GM12878 (cell line): ENCODE results near the gene SLC15A3. TPM values are rescaled to one million over a fixed set of nuclear protein-coding genes. Genes with fewer than 3 reads are reported as not detected.

Source experiments
- ATAC-seq: fragments of 200-7000 bp; cut with Tn5 transposase; 3 replicates; pipeline ENCODE4 v1.9.1; 2020; ENCODE audit warnings: mild to moderate bottlenecking, moderate library complexity
- BruUV-seq: library from RNA; stranded (reverse); fragments of 400-500 nt; replicated peaks from 2 replicates; lab custom pipeline; 2021; lab: Mats Ljungman, UMichigan
- CTCF ChIA-PET: fragments of 300-600 bp; sonication (Branson Sonifier 250); formaldehyde crosslinking; extraction: SDS; loops from one replicate; lab custom pipeline; 2021; ENCODE audit warnings: inconsistent platforms; lab: Yijun Ruan, JAX
- POLR2A ChIA-PET: fragments of 350-600 bp; formaldehyde crosslinking; extraction: SDS; loops from one replicate; lab custom pipeline; 2021; ENCODE audit warnings: inconsistent platforms; lab: Charles Lee
- RAD21 ChIA-PET: fragments of 300-600 bp; sonication (Branson Sonifier 250); formaldehyde crosslinking; loops from one replicate; lab custom pipeline; 2023; ENCODE audit warnings: antibody characterized with exemption; ENCODE audit not compliant: unreplicated experiment; lab: Charles Lee
- SMC1A ChIA-PET: fragments of 300-600 bp; sonication (Branson Sonifier 250); formaldehyde crosslinking; loops from one replicate; lab custom pipeline; 2023; ENCODE audit not compliant: unreplicated experiment, uncharacterized antibody; lab: Charles Lee
- DNase-seq: peaks from one replicate; pipeline ENCODE4 v3.0.0-alpha.2; 2011; ENCODE audit warnings: low read depth, low spot score
- FAIRE-seq: peaks from 3 replicates; lab custom pipeline; 2011; peaks lifted over from hg19 to GRCh38; lab: Jason Lieb, UNC
- H2AFZ ChIP-seq: 2 replicates; pipeline ENCODE4 v1.6.0; 2011; ENCODE audit warnings: low read depth, low read length, control low read depth; ENCODE audit not compliant: control insufficient read depth
- H3K27ac ChIP-seq: 2 replicates; pipeline ENCODE4 v1.5.1; 2011; ENCODE audit warnings: control low read depth; ENCODE audit not compliant: control insufficient read depth, insufficient read depth
- H3K27me3 ChIP-seq, 2 experiments: replicated peaks in 1 of 2; 2 replicates each; pipeline versions ENCODE4 v1.6.0 to v1.6.1; 2011; ENCODE audit warnings: low read length in 1 of 2; ENCODE audit not compliant: control insufficient read depth in 2 of 2, insufficient read depth in 2 of 2
- H3K36me3 ChIP-seq, 2 experiments: 2 replicates each; pipeline ENCODE4 v1.5.1; 2011; ENCODE audit warnings: low read length in 1 of 2; ENCODE audit not compliant: control insufficient read depth in 2 of 2, insufficient read depth in 2 of 2
- H3K4me1 ChIP-seq: 2 replicates; pipeline ENCODE4 v1.6.1; 2011; ENCODE audit warnings: mild to moderate bottlenecking, low read length, moderate library complexity, mixed read lengths; ENCODE audit not compliant: control insufficient read depth, insufficient read depth
- H3K4me2 ChIP-seq: 2 replicates; pipeline ENCODE4 v1.6.0; 2011; ENCODE audit warnings: control low read depth; ENCODE audit not compliant: control insufficient read depth, insufficient read depth
- H3K4me3 ChIP-seq: fragments of 200-600 bp; sonication (generic); 2 replicates; pipeline ENCODE4 v1.5.1; 2016
- H3K79me2 ChIP-seq: 2 replicates; pipeline ENCODE4 v1.6.0; 2011; ENCODE audit warnings: low read length; ENCODE audit not compliant: control insufficient read depth, insufficient read depth
- H3K9ac ChIP-seq: 2 replicates; pipeline ENCODE4 v1.8.0; 2011; ENCODE audit warnings: low read length, control low read depth, mixed read lengths; ENCODE audit not compliant: control insufficient read depth, insufficient read depth
- H3K9me3 ChIP-seq: replicated peaks from 3 replicates; pipeline ENCODE4 v1.5.1; 2011; ENCODE audit warnings: mild to moderate bottlenecking, low read length; ENCODE audit not compliant: control insufficient read depth, insufficient read depth
- H4K20me1 ChIP-seq: 2 replicates; pipeline ENCODE4 v1.6.0; 2011; ENCODE audit not compliant: control insufficient read depth, insufficient read depth
- CEBPB ChIP-seq, 2 experiments: fragments of 150-350 bp in 1 of 2; IDR thresholded peaks; 2 replicates each; pipeline ENCODE4 v1.6.1; 2012 to 2014; ENCODE audit warnings: low read depth in 2 of 2, low read length in 2 of 2, borderline replicate concordance in 1 of 2, inconsistent platforms in 1 of 2
- EZH2 ChIP-seq: IDR thresholded peaks from 2 replicates; pipeline ENCODE4 v1.6.1; 2012; ENCODE audit warnings: low read depth, mild to moderate bottlenecking, control low read depth, inconsistent platforms, low read length, borderline replicate concordance; ENCODE audit not compliant: control insufficient read depth
- GATAD2B ChIP-seq: fragments of 450-650 bp; conservative IDR thresholded peaks from 2 replicates; pipeline ENCODE4 v1.6.1; 2017; ENCODE audit warnings: low read depth, mild to moderate bottlenecking, moderate library complexity
- LARP7 ChIP-seq: fragments of 450-650 bp; IDR thresholded peaks from 2 replicates; pipeline ENCODE4 v1.6.1; 2017; ENCODE audit warnings: mild to moderate bottlenecking
- POLR2AphosphoS5 ChIP-seq: IDR thresholded peaks from 2 replicates; pipeline ENCODE4 v1.6.1; 2011; ENCODE audit warnings: mild to moderate bottlenecking, low read length, inconsistent platforms
- ZBED1 ChIP-seq: IDR thresholded peaks from 2 replicates; pipeline ENCODE4 v1.6.1; 2016; ENCODE audit warnings: borderline replicate concordance
- WGBS: methylation state at CpG from one replicate; pipeline ENCODE4 v1.1.6; 2016; ENCODE audit warnings: low lambda C conversion rate; ENCODE audit not compliant: insufficient replicate concordance, insufficient coverage; ENCODE audit errors: missing lambda C conversion rate; 5-methylcytosine and 5-hydroxymethylcytosine counted together
- in situ Hi-C: fragments of 300-500 bp; cut with MboI; formaldehyde crosslinking; loops from 9 replicates; pipeline ENCODE4 v1.14.3; 2018; ENCODE audit warnings: mixed read lengths
- intact Hi-C: fragments of 100-400 bp; cut with micrococcal nuclease; formaldehyde crosslinking; loops from one replicate; pipeline ENCODE4 v1.14.2; 2022; ENCODE audit not compliant: unreplicated experiment
- polyA plus RNA-seq, 11 experiments: library from polyadenylated mRNA; depleted of rRNA in 4 of 11; unstranded in 6 of 11; stranded (reverse) in 5 of 11; fragments of >200 nt; fragmentation: Nextera tagmentation in 4 of 11; fragmentation: Illumina TruSeq in 1 of 11; extraction: Ambion mirVana in 4 of 11; extraction: Trizol in 1 of 11; gene quantifications; 1 replicate in 1 of 11; 2 replicates in 10 of 11; pipeline versions ENCODE4 v1.2.1 to v1.2.3, GENCODE V29; 2011 to 2016; ENCODE audit warnings: inconsistent platforms in 2 of 11, missing spikeins in 2 of 11, low read depth in 1 of 11
- total RNA-seq, 4 experiments: library from RNA; depleted of rRNA in 3 of 4; stranded (reverse); fragments of >200 nt in 3 of 4; fragmentation: Illumina TruSeq in 1 of 4; extraction: Trizol in 1 of 4; gene quantifications; 2 replicates each; pipeline versions ENCODE4 v1.2.1 to v1.2.3, GENCODE V29; 2013 to 2021
- TF ChIP-seq, protein P1 (sequence below): fragments of 450-650 bp; formaldehyde crosslinking; IDR thresholded peaks from 2 replicates; pipeline ENCODE4 v1.4.0; 2022; ENCODE audit warnings: mild to moderate bottlenecking, moderate library complexity
- TF ChIP-seq, protein P2 (sequence below): fragments of 450-650 bp; IDR thresholded peaks from 2 replicates; pipeline ENCODE4 v1.6.1; 2017; ENCODE audit warnings: borderline replicate concordance
- TF ChIP-seq, protein P3 (sequence below): fragments of 450-650 bp; IDR thresholded peaks from 2 replicates; pipeline ENCODE4 v1.6.1; 2017; ENCODE audit warnings: mild to moderate bottlenecking
- TF ChIP-seq, protein P4 (sequence below): fragments of 450-650 bp; IDR thresholded peaks from 2 replicates; pipeline ENCODE4 v1.6.1; 2017; ENCODE audit warnings: mild to moderate bottlenecking, moderate library complexity

The SLC15A3 gene
- total and polyA plus RNA-seq, 10 of the 15 experiments (the other 5 are each of a cell fraction or from before 2014, with no cell fraction given), result 17.7 to 102 (median 55.8) TPM

DNA sequence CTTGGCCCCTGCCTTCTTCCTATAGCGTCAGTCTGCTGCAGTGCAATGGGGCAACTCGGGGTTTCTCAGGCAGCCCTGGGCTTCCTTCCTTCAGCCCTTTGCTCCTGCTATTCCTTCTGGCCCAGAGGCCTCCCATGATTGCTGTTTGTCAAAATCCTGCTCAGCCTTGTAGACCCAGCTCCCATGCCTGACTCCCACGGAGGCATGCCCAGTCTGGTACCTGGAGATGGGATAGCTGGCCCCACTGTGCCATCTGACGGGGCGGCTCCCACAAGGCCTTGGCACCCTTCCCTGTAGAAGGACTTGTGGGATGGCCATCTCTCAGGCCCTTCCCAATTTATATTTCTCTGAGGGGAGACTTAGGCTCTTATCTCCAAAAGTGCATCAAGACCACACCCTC, 18.9 kb upstream of the SLC15A3 start:
- SMC1A ChIA-PET, result interaction anchor here (0.7 to 4.5 kb wide), 22 partner anchors 9 to 217 kb away, joined by 3 to 29 read pairs (median 4); no protein-coding TSS in a partner anchor
- BruUV-seq, result no TSS peak
- no peak; the same call in 2 of the 3 replicates for ATAC-seq

More for the DNA sequence above, 18.9 kb upstream of the SLC15A3 start:
- Histone ChIP-seq H3K9me3 (peaks cover 3% of the 10 kb centered on the region), H3K79me2 (no peaks in the 10 kb centered on the region), H3K4me2 (no peak overlapping the region), H2AFZ (no peak overlapping the region), H3K36me3 (no peaks in the 10 kb centered on the region), H4K20me1 (no peaks in the 10 kb centered on the region), H3K27me3 (no peaks in the 10 kb centered on the region), H3K4me3 (no peak overlapping the region), H3K4me1 (peaks cover 6% of the 10 kb centered on the region; the same call in 1 of the 2 replicates), H3K9ac (no peak overlapping the region), H3K27ac (no peak overlapping the region)
- ChIA-PET POLR2A (interaction anchor here (1.2 to 1.3 kb wide), 2 partner anchors 74 to 188 kb away, joined by 3 read pairs; no protein-coding TSS in a partner anchor), CTCF (interaction anchor here (0.5 to 3.8 kb wide), 30 partner anchors 10 to 215 kb away, joined by 3 to 46 read pairs (median 5); partner anchors contain the start of genes TMEM109 and TMEM132A), RAD21 (interaction anchor here (0.5 to 3.7 kb wide), 15 partner anchors 8 to 217 kb away, joined by 3 to 27 read pairs (median 5); partner anchors contain the start of gene SLC15A3)
- in situ Hi-C loops, result no loop called here
- intact Hi-C loops, result loop anchor here (1.0 kb wide), 2 partner anchors 158 to 216 kb away; no protein-coding TSS in a partner anchor
- TF ChIP-seq, protein P1, sequence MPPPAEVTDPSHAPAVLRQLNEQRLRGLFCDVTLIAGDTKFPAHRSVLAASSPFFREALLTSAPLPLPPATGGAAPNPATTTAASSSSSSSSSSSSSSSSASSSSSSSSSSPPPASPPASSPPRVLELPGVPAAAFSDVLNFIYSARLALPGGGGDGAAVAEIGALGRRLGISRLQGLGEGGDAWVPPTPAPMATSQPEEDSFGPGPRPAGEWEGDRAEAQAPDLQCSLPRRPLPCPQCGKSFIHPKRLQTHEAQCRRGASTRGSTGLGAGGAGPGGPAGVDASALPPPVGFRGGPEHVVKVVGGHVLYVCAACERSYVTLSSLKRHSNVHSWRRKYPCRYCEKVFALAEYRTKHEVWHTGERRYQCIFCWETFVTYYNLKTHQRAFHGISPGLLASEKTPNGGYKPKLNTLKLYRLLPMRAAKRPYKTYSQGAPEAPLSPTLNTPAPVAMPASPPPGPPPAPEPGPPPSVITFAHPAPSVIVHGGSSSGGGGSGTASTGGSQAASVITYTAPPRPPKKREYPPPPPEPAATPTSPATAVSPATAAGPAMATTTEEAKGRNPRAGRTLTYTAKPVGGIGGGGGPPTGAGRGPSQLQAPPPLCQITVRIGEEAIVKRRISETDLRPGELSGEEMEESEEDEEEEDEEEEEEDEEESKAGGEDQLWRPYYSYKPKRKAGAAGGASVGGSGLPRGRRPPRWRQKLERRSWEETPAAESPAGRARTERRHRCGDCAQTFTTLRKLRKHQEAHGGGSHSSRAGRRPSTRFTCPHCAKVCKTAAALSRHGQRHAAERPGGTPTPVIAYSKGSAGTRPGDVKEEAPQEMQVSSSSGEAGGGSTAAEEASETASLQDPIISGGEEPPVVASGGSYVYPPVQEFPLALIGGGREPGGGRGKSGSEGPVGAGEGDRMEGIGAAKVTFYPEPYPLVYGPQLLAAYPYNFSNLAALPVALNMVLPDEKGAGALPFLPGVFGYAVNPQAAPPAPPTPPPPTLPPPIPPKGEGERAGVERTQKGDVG (CRISPR knock-in tag), result no peak
- TF ChIP-seq, protein P2, sequence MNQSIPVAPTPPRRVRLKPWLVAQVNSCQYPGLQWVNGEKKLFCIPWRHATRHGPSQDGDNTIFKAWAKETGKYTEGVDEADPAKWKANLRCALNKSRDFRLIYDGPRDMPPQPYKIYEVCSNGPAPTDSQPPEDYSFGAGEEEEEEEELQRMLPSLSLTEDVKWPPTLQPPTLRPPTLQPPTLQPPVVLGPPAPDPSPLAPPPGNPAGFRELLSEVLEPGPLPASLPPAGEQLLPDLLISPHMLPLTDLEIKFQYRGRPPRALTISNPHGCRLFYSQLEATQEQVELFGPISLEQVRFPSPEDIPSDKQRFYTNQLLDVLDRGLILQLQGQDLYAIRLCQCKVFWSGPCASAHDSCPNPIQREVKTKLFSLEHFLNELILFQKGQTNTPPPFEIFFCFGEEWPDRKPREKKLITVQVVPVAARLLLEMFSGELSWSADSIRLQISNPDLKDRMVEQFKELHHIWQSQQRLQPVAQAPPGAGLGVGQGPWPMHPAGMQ, result no peak
- TF ChIP-seq, protein P3, sequence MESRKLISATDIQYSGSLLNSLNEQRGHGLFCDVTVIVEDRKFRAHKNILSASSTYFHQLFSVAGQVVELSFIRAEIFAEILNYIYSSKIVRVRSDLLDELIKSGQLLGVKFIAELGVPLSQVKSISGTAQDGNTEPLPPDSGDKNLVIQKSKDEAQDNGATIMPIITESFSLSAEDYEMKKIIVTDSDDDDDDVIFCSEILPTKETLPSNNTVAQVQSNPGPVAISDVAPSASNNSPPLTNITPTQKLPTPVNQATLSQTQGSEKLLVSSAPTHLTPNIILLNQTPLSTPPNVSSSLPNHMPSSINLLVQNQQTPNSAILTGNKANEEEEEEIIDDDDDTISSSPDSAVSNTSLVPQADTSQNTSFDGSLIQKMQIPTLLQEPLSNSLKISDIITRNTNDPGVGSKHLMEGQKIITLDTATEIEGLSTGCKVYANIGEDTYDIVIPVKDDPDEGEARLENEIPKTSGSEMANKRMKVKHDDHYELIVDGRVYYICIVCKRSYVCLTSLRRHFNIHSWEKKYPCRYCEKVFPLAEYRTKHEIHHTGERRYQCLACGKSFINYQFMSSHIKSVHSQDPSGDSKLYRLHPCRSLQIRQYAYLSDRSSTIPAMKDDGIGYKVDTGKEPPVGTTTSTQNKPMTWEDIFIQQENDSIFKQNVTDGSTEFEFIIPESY, result no peak
- TF ChIP-seq GATAD2B (no peak), ZBED1 (no peak), EZH2 (no peak), LARP7 (no peak), POLR2AphosphoS5 (no peak), CEBPB (IDR thresholded peaks at IDR 0.05; ENCODE audit: borderline replicate concordance in 1 of 2, low read depth in 2 of 2, low read length in 2 of 2) (no peak)
- TF ChIP-seq, protein P4, sequence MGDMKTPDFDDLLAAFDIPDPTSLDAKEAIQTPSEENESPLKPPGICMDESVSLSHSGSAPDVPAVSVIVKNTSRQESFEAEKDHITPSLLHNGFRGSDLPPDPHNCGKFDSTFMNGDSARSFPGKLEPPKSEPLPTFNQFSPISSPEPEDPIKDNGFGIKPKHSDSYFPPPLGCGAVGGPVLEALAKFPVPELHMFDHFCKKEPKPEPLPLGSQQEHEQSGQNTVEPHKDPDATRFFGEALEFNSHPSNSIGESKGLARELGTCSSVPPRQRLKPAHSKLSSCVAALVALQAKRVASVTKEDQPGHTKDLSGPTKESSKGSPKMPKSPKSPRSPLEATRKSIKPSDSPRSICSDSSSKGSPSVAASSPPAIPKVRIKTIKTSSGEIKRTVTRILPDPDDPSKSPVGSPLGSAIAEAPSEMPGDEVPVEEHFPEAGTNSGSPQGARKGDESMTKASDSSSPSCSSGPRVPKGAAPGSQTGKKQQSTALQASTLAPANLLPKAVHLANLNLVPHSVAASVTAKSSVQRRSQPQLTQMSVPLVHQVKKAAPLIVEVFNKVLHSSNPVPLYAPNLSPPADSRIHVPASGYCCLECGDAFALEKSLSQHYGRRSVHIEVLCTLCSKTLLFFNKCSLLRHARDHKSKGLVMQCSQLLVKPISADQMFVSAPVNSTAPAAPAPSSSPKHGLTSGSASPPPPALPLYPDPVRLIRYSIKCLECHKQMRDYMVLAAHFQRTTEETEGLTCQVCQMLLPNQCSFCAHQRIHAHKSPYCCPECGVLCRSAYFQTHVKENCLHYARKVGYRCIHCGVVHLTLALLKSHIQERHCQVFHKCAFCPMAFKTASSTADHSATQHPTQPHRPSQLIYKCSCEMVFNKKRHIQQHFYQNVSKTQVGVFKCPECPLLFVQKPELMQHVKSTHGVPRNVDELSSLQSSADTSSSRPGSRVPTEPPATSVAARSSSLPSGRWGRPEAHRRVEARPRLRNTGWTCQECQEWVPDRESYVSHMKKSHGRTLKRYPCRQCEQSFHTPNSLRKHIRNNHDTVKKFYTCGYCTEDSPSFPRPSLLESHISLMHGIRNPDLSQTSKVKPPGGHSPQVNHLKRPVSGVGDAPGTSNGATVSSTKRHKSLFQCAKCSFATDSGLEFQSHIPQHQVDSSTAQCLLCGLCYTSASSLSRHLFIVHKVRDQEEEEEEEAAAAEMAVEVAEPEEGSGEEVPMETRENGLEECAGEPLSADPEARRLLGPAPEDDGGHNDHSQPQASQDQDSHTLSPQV, result no peak
- FAIRE-seq, result no peak
- DNase-seq, result no peak
- 57% methylated on average over 5 of the region's 5 CpGs for WGBS
